H1 (cell line): ENCODE measurements around the gene ZNF3. TPM values are rescaled to one million over a fixed set of nuclear protein-coding genes. Genes with fewer than 3 reads are reported as not detected.

Experiments
- CTCF ChIA-PET: fragments of 300-600 bp; sonication (Branson Sonifier 250); formaldehyde crosslinking; loops from one replicate; lab custom pipeline; 2021; ENCODE audit not compliant: partially characterized antibody; lab: Charles Lee
- POLR2A ChIA-PET: fragments of 300-600 bp; sonication (Branson Sonifier 250); formaldehyde crosslinking; loops from one replicate; lab custom pipeline; 2021; ENCODE audit warnings: inconsistent platforms; ENCODE audit not compliant: partially characterized antibody; lab: Charles Lee
- DNase-seq, 2 experiments: peaks; one replicate each; pipeline versions ENCODE4 v3.0.0 to v3.0.0-alpha.2; 2010 to 2022; ENCODE audit warnings: low spot score in 2 of 2, low read depth in 1 of 2, mixed read lengths in 1 of 2
- FAIRE-seq: peaks from 2 replicates; lab custom pipeline; 2011; peaks lifted over from hg19 to GRCh38; lab: Jason Lieb, UNC
- H2AFZ ChIP-seq: 2 replicates; pipeline ENCODE4 v1.8.1; 2012; ENCODE audit warnings: low read length, inconsistent platforms
- H2AK5ac ChIP-seq: 2 replicates; pipeline ENCODE4 v1.6.1; 2013; ENCODE audit warnings: low read depth, low read length
- H2BK120ac ChIP-seq: replicated peaks from 2 replicates; pipeline ENCODE3; 2013; ENCODE audit warnings: low read depth, low read length, inconsistent platforms
- H2BK12ac ChIP-seq: 2 replicates; pipeline ENCODE4 v1.6.1; 2013; ENCODE audit warnings: low read depth, low read length
- H2BK15ac ChIP-seq: 2 replicates; pipeline ENCODE4 v1.6.1; 2013; ENCODE audit warnings: low read length
- H2BK20ac ChIP-seq: 2 replicates; pipeline ENCODE4 v1.6.1; 2013; ENCODE audit warnings: low read length
- H2BK5ac ChIP-seq: 2 replicates; pipeline ENCODE4 v1.6.1; 2013; ENCODE audit warnings: low read depth, low read length
- H3K14ac ChIP-seq: 2 replicates; pipeline ENCODE4 v1.6.1; 2013; ENCODE audit warnings: inconsistent platforms; ENCODE audit not compliant: insufficient read length
- H3K18ac ChIP-seq: 2 replicates; pipeline ENCODE4 v1.6.1; 2013; ENCODE audit warnings: low read length; ENCODE audit errors: extremely low read depth
- H3K23ac ChIP-seq: 2 replicates; pipeline ENCODE4 v1.6.1; 2013; ENCODE audit warnings: inconsistent platforms; ENCODE audit not compliant: insufficient read length
- H3K23me2 ChIP-seq: 2 replicates; pipeline ENCODE4 v1.6.1; 2013; ENCODE audit warnings: low read depth, low read length
- H3K27ac ChIP-seq: 2 replicates; pipeline ENCODE4 v1.6.1; 2011; ENCODE audit warnings: low read depth, low read length, inconsistent platforms
- H3K27me3 ChIP-seq, 4 experiments: replicated peaks in 1 of 4; 1 replicate in 1 of 4; 2 replicates in 3 of 4; pipeline versions ENCODE4 v1.6.1 to v1.8.1; 2011 to 2013; ENCODE audit warnings: low read length in 3 of 4, mild to moderate bottlenecking in 3 of 4, inconsistent platforms in 2 of 4, mixed read lengths in 2 of 4, moderate library complexity in 1 of 4; ENCODE audit not compliant: control insufficient read depth in 3 of 4, insufficient read depth in 3 of 4; ENCODE audit errors: extremely low read depth in 1 of 4
- H3K36me3 ChIP-seq, 4 experiments: 2 replicates each; pipeline versions ENCODE4 v1.6.1 to v1.8.1; 2011 to 2013; ENCODE audit warnings: mild to moderate bottlenecking in 4 of 4, low read length in 3 of 4, moderate library complexity in 2 of 4, control low read depth in 1 of 4, inconsistent platforms in 1 of 4; ENCODE audit not compliant: insufficient read depth in 4 of 4, control insufficient read depth in 2 of 4
- H3K4ac ChIP-seq: replicated peaks from 2 replicates; pipeline ENCODE3; 2013; ENCODE audit warnings: low read length, low read depth, mixed read lengths, inconsistent platforms; ENCODE audit not compliant: insufficient read length
- H3K4me1 ChIP-seq, 4 experiments: replicated peaks in 1 of 4; 1 replicate in 1 of 4; 2 replicates in 3 of 4; pipeline versions ENCODE4 v1.6.1 to v1.8.1; 2011 to 2013; ENCODE audit warnings: low read length in 3 of 4, inconsistent platforms in 2 of 4, mixed read lengths in 1 of 4; ENCODE audit not compliant: insufficient read depth in 4 of 4, control insufficient read depth in 3 of 4
- H3K4me2 ChIP-seq, 2 experiments: 2 replicates each; pipeline versions ENCODE4 v1.6.1 to v1.8.1; 2011 to 2013; ENCODE audit warnings: low read depth in 2 of 2, low read length in 2 of 2, control low read depth in 1 of 2, inconsistent platforms in 1 of 2, mild to moderate bottlenecking in 1 of 2; ENCODE audit not compliant: insufficient read depth in 1 of 2
- H3K4me3 ChIP-seq, 4 experiments: fragments of 200-600, 300-600 bp in 1 of 4; sonication (generic), shearing (Covaris generic), sonication (Bioruptor Twin) in 1 of 4; 2 replicates each; pipeline versions ENCODE4 v1.5.1 to v1.8.1; 2011 to 2016; ENCODE audit warnings: low read length in 4 of 4, low read depth in 3 of 4, control low read depth in 2 of 4, inconsistent platforms in 2 of 4, mild to moderate bottlenecking in 2 of 4, mixed read lengths in 1 of 4, moderate library complexity in 1 of 4; ENCODE audit not compliant: insufficient read depth in 2 of 4; ENCODE audit errors: extremely low read depth in 1 of 4
- H3K56ac ChIP-seq: replicated peaks from 2 replicates; pipeline ENCODE3; 2013; ENCODE audit warnings: low read depth, mild to moderate bottlenecking, mixed read lengths, low read length, inconsistent platforms; ENCODE audit not compliant: insufficient read length
- H3K79me1 ChIP-seq: 2 replicates; pipeline ENCODE4 v1.6.1; 2013; ENCODE audit warnings: low read depth, low read length, control low read depth
- H3K79me2 ChIP-seq, 2 experiments: 2 replicates each; pipeline versions ENCODE4 v1.6.1 to v1.8.1; 2012 to 2013; ENCODE audit warnings: low read length in 2 of 2, mild to moderate bottlenecking in 2 of 2, inconsistent platforms in 1 of 2; ENCODE audit not compliant: insufficient read depth in 2 of 2, control insufficient read depth in 1 of 2
- H3K9ac ChIP-seq, 4 experiments: replicated peaks in 1 of 4; 1 replicate in 1 of 4; 2 replicates in 3 of 4; pipeline versions ENCODE4 v1.6.1 to v1.8.1; 2011 to 2013; ENCODE audit warnings: low read depth in 3 of 4, low read length in 3 of 4, control low read depth in 2 of 4, mild to moderate bottlenecking in 2 of 4, moderate library complexity in 2 of 4, inconsistent platforms in 1 of 4; ENCODE audit errors: extremely low read depth in 1 of 4
- H3K9me3 ChIP-seq, 2 experiments: 2 replicates each; pipeline versions ENCODE4 v1.6.1 to v1.8.1; 2012 to 2013; ENCODE audit warnings: mild to moderate bottlenecking in 2 of 2, moderate library complexity in 2 of 2, control low read depth in 1 of 2, inconsistent platforms in 1 of 2, low read depth in 1 of 2, low read length in 1 of 2, mixed read lengths in 1 of 2; ENCODE audit not compliant: insufficient read depth in 2 of 2
- H4K20me1 ChIP-seq, 2 experiments: replicated peaks in 1 of 2; 2 replicates each; pipeline versions ENCODE3 to v1.8.1; 2011 to 2013; ENCODE audit warnings: inconsistent platforms in 2 of 2, low read length in 2 of 2, mild to moderate bottlenecking in 1 of 2; ENCODE audit not compliant: insufficient read depth in 2 of 2, control insufficient read depth in 1 of 2
- H4K5ac ChIP-seq: 2 replicates; pipeline ENCODE4 v1.6.1; 2013; ENCODE audit warnings: low read length, low read depth, mixed read lengths, inconsistent platforms; ENCODE audit not compliant: insufficient read length
- H4K8ac ChIP-seq: 2 replicates; pipeline ENCODE4 v1.8.0; 2013; ENCODE audit warnings: mild to moderate bottlenecking, moderate library complexity, low read length, inconsistent platforms; ENCODE audit not compliant: insufficient read depth; ENCODE audit errors: extremely low read depth
- H4K91ac ChIP-seq: replicated peaks from 2 replicates; pipeline ENCODE3; 2013; ENCODE audit warnings: low read length, mixed read lengths, inconsistent platforms; ENCODE audit not compliant: insufficient read length
- BACH1 ChIP-seq: IDR thresholded peaks from 2 replicates; pipeline ENCODE4 v1.6.1; 2012; ENCODE audit warnings: low read length, improper control_type of control experiment
- EP300 ChIP-seq, 2 experiments: IDR thresholded peaks; 1 replicate in 1 of 2; 2 replicates in 1 of 2; pipeline ENCODE4 v1.6.1; 2011 to 2012; ENCODE audit warnings: low read depth in 2 of 2, low read length in 2 of 2, mild to moderate bottlenecking in 2 of 2, borderline replicate concordance in 1 of 2, inconsistent platforms in 1 of 2, moderate library complexity in 1 of 2
- HDAC2 ChIP-seq, 2 experiments: fragments of 300-600 bp in 1 of 2; sonication (generic) in 1 of 2; IDR thresholded peaks; 2 replicates each; pipeline ENCODE4 v1.6.1; 2011 to 2012; ENCODE audit warnings: low read depth in 2 of 2, low read length in 2 of 2, mild to moderate bottlenecking in 2 of 2, moderate library complexity in 2 of 2, borderline replicate concordance in 1 of 2, inconsistent platforms in 1 of 2
- KDM1A ChIP-seq: fragments of 200-600, 300-600 bp; sonication (generic); IDR thresholded peaks from 2 replicates; pipeline ENCODE4 v1.7.1; 2016; ENCODE audit warnings: mild to moderate bottlenecking, low read length, borderline replicate concordance
- KDM4A ChIP-seq: IDR thresholded peaks from one replicate; pipeline ENCODE4 v1.7.1; 2012; ENCODE audit warnings: low read depth, mild to moderate bottlenecking, moderate library complexity, low read length, inconsistent platforms; ENCODE audit not compliant: severe bottlenecking
- NANOG ChIP-seq: IDR thresholded peaks from 2 replicates; pipeline ENCODE4 v1.6.1; 2011; ENCODE audit warnings: low read length, low read depth, mild to moderate bottlenecking, inconsistent platforms; ENCODE audit not compliant: insufficient read depth, poor library complexity, severe bottlenecking
- RAD21 ChIP-seq, 2 experiments: IDR thresholded peaks in 1 of 2; conservative IDR thresholded peaks in 1 of 2; 2 replicates each; pipeline ENCODE4 v1.6.1; 2011; ENCODE audit warnings: low read depth in 2 of 2, low read length in 2 of 2, improper control_type of control experiment in 1 of 2, inconsistent platforms in 1 of 2, mild to moderate bottlenecking in 1 of 2, moderate library complexity in 1 of 2
- RBBP5 ChIP-seq: IDR thresholded peaks from 2 replicates; pipeline ENCODE4 v1.7.1; 2012; ENCODE audit warnings: low read depth, mild to moderate bottlenecking, inconsistent platforms, low read length, moderate library complexity, borderline replicate concordance
- SIRT6 ChIP-seq: IDR thresholded peaks from one replicate; pipeline ENCODE4 v1.7.1; 2012; ENCODE audit warnings: low read length, inconsistent platforms
- TAF7 ChIP-seq: optimal IDR thresholded peaks from 2 replicates; pipeline ENCODE3; 2011; ENCODE audit warnings: low read depth, mild to moderate bottlenecking, inconsistent platforms, low read length, moderate library complexity, borderline replicate concordance
- YY1 ChIP-seq: IDR thresholded peaks from 2 replicates; pipeline ENCODE4 v1.6.1; 2011; ENCODE audit warnings: low read depth, mild to moderate bottlenecking, low read length
- WGBS, 2 experiments: shearing (Covaris generic) in 1 of 2; methylation state at CpG; one replicate each; pipeline versions ENCODE4 v1.1.6 to v1.1.7; 2013 to 2015; ENCODE audit warnings: low lambda C conversion rate in 2 of 2, mixed read lengths in 2 of 2, inconsistent platforms in 1 of 2, low coverage in 1 of 2, missing lambda C conversion rate in 1 of 2; ENCODE audit not compliant: insufficient replicate concordance in 2 of 2, insufficient coverage in 1 of 2, insufficient read length in 1 of 2; ENCODE audit errors: extremely low coverage in 1 of 2, missing lambda C conversion rate in 1 of 2; 5-methylcytosine and 5-hydroxymethylcytosine counted together
- polyA plus RNA-seq, 7 experiments: library from polyadenylated mRNA; depleted of rRNA in 3 of 7; stranded (reverse) in 5 of 7; unstranded in 2 of 7; fragments of >200 nt in 5 of 7; fragments of 200-250 nt in 2 of 7; gene quantifications; 1 replicate in 5 of 7; 2 replicates in 1 of 7; 4 replicates in 1 of 7; pipeline versions ENCODE4 v1.2.1 to v1.2.3, GENCODE V29; 2011 to 2013; ENCODE audit warnings: missing spikeins in 2 of 7, mixed read lengths in 2 of 7
- total RNA-seq: library from RNA; stranded (reverse); fragmentation: NEBNext Ultra II Directional; extraction: Animal tissue kit (Norgen Biotek cat#: 25700); gene quantifications from 2 replicates; pipeline ENCODE4 v1.2.1, GENCODE V29; 2021
- TF ChIP-seq, protein P1 (sequence below): IDR thresholded peaks from 2 replicates; pipeline ENCODE4 v1.6.1; 2012; ENCODE audit warnings: inconsistent platforms

The ZNF3 gene
- total and polyA plus RNA-seq, 2 of the 8 experiments (the other 6 are each of a cell fraction or from before 2014, with no cell fraction given), result 26.9 to 49.1 TPM

DNA sequence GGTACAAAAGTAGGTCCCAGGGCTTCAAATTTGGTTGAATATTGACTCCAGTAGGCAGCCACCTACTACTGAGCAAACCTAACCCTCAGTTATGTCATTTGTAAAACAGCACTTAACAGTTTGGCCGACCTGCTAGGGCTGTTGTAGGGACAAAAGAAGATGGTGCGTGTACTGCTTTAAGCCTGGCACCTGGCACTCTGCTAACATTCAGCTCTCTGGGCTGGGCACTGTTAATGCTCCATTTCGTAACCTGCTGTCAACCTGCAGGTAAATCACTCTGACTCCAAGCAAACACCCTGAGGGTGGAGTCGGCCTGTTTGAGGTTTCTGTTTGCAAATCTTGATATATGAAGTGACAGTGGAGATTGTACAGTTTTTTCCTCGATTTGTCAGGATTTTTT is 58.9 kb downstream of the ZNF3 start:
- H3K23me2 ChIP-seq, result no peaks in the 10 kb centered on the region
- DNase-seq (no peak), FAIRE-seq (no peak)
- H3K4me3 ChIP-seq, result no peak overlapping the region
- no peak overlapping the region for H4K5ac ChIP-seq
- H2AK5ac ChIP-seq, result no peak overlapping the region
- H3K79me1 ChIP-seq, result peaks cover 2% of the 10 kb centered on the region
- peaks cover 11 to 53% (median 26%) of the 10 kb centered on the region in 4 experiments for H3K36me3 ChIP-seq
- H2AFZ ChIP-seq, result no peak overlapping the region
- no peak overlapping the region for H3K4ac ChIP-seq
- H3K27me3 ChIP-seq, result no peaks in the 10 kb centered on the region
- no peaks in the 10 kb centered on the region for H3K4me1 ChIP-seq
- no peak overlapping the region for H4K91ac ChIP-seq
- peaks cover 2% of the 10 kb centered on the region in 2 experiments for H4K20me1 ChIP-seq
- H3K14ac ChIP-seq, result no peak overlapping the region
- 90% methylated on average over 5 of the region's 5 CpGs; no CpG with 5 or more reads in 1 of the 2 experiments for WGBS, 2 experiments
- ChIA-PET POLR2A (interaction anchor here (0.7 to 2.3 kb wide), 4 partner anchors 8 to 60 kb away, joined by 3 to 10 read pairs (median 5); no protein-coding TSS in a partner anchor), CTCF (interaction anchor here (0.8 to 1.3 kb wide), 3 partner anchors 41 to 110 kb away, joined by 3 to 4 read pairs (median 3); no protein-coding TSS in a partner anchor)
- H4K8ac ChIP-seq, result no peak overlapping the region; the same call in 1 of the 2 replicates
- H3K18ac ChIP-seq, result no peak overlapping the region
- no peak overlapping the region for H2BK12ac ChIP-seq
- H2BK15ac ChIP-seq, result no peak overlapping the region
- H3K56ac ChIP-seq, result no peak overlapping the region
- H3K23ac ChIP-seq, result no peak overlapping the region
- H3K4me2 ChIP-seq, result no peak overlapping the region
- H2BK120ac ChIP-seq, result no peak overlapping the region
- peaks cover 5 to 42% of the 10 kb centered on the region in 2 experiments for H3K79me2 ChIP-seq
- no peak overlapping the region for H2BK5ac ChIP-seq
- no peak overlapping the region for H3K9ac ChIP-seq
- H3K27ac ChIP-seq, result no peak overlapping the region
- no peaks in the 10 kb centered on the region for H3K9me3 ChIP-seq
- H2BK20ac ChIP-seq, result no peak overlapping the region
- TF ChIP-seq KDM4A (no peak), RAD21 (IDR thresholded peaks at IDR 0.05 in 1 of 2, conservative IDR thresholded peaks at IDR 0.05 in 1 of 2; ENCODE audit: low read depth in 2 of 2, low read length in 2 of 2) (no peak), YY1 (no peak), RBBP5 (no peak), NANOG (no peak), HDAC2 (IDR thresholded peaks at IDR 0.05; ENCODE audit: borderline replicate concordance in 1 of 2, low read depth in 2 of 2, low read length in 2 of 2) (no peak), TAF7 (no peak), SIRT6 (no peak), BACH1 (no peak), KDM1A (no peak), EP300 (IDR thresholded peaks at IDR 0.05; ENCODE audit: borderline replicate concordance in 1 of 2, low read depth in 2 of 2, low read length in 2 of 2) (no peak)
- TF ChIP-seq, protein P1, sequence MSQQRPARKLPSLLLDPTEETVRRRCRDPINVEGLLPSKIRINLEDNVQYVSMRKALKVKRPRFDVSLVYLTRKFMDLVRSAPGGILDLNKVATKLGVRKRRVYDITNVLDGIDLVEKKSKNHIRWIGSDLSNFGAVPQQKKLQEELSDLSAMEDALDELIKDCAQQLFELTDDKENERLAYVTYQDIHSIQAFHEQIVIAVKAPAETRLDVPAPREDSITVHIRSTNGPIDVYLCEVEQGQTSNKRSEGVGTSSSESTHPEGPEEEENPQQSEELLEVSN, result no peak
